Measurements from ENCODE around the gene SMIM35. TPM values are rescaled to one million over a fixed set of nuclear protein-coding genes. Genes with fewer than 3 reads are reported as not detected.

Gene SMIM35
- total and polyA plus RNA-seq, 2 donors (not counting 3 experiments of a cell fraction or from before 2014, with no cell fraction given) = not detected

- intact Hi-C loops (cut with micrococcal nuclease) = no loop called here
Observed at GRCh38 chr11:118059246-118059940, 27.4 kb downstream of the SMIM35 start.

More at GRCh38 chr11:118059246-118059940, 27.4 kb downstream of the SMIM35 start:
- Histone ChIP-seq H3K4me1 (ENCODE audit: control insufficient read depth, extremely low read depth, insufficient read depth, low read length) (no peaks in the 10 kb centered on the region), H3K4me3 (replicated peaks in 1 of 3; ENCODE audit: insufficient read depth in 1 of 3, low read depth in 1 of 3, low read length in 3 of 3) (no peak overlapping the region), H2AFZ (ENCODE audit: low read depth, low read length) (no peak overlapping the region), H3K4me2 (ENCODE audit: insufficient read depth, low read length) (no peak overlapping the region), H3K79me2 (ENCODE audit: control insufficient read depth, insufficient read depth, low read length) (no peaks in the 10 kb centered on the region), H3K36me3 (ENCODE audit: control insufficient read depth in 2 of 2, extremely low read depth in 1 of 2, insufficient read depth in 2 of 2, low read length in 2 of 2) (no peaks in the 10 kb centered on the region), H3K9me3 (replicated peaks; ENCODE audit: control insufficient read depth, insufficient read depth, low read length) (no peaks in the 10 kb centered on the region), H4K20me1 (replicated peaks; ENCODE audit: control insufficient read depth, extremely low read depth, insufficient read depth, low read length) (no peaks in the 10 kb centered on the region), H3K9me1 (replicated peaks; ENCODE audit: control insufficient read depth, extremely low read depth, insufficient read depth, low read length) (no peaks in the 10 kb centered on the region), H3K27me3 (ENCODE audit: control insufficient read depth in 2 of 2, insufficient read depth in 2 of 2, low read length in 2 of 2) (no peaks in the 10 kb centered on the region), H3K9ac (replicated peaks; ENCODE audit: extremely low read depth, insufficient read depth, low read length) (no peak overlapping the region), H3K27ac (ENCODE audit: insufficient read depth, low read depth, low read length) (no peak overlapping the region)
- ChIA-PET POLR2A (no interaction called here), CTCF (interaction anchor here (0.6 kb wide), 1 partner anchor 1578 kb away, joined by 3 read pairs; no protein-coding TSS in a partner anchor)
- dilution Hi-C loops (cut with MboI; ENCODE audit: extremely low pct_ligation_motif_present, low sequenced_read_pairs) = no loop called here
- TF ChIP-seq POLR2AphosphoS5 (IDR thresholded peaks at IDR 0.05; ENCODE audit: insufficient read depth, low read depth, low read length) = no peak
- no peak for TF ChIP-seq GATA2 (IDR thresholded peaks at IDR 0.05; ENCODE audit: insufficient read depth, insufficient read length, low read depth, low read length)
- TF ChIP-seq MAX (IDR thresholded peaks at IDR 0.05; ENCODE audit: insufficient read depth, insufficient read length) = no peak
- no peak for TF ChIP-seq POLR2A (IDR thresholded peaks at IDR 0.05; ENCODE audit: low read depth, low read length)
- TF ChIP-seq EZH2 (IDR thresholded peaks at IDR 0.05; ENCODE audit: borderline replicate concordance, low read depth, low read length, severe bottlenecking) = no peak
- TF ChIP-seq, protein P1, sequence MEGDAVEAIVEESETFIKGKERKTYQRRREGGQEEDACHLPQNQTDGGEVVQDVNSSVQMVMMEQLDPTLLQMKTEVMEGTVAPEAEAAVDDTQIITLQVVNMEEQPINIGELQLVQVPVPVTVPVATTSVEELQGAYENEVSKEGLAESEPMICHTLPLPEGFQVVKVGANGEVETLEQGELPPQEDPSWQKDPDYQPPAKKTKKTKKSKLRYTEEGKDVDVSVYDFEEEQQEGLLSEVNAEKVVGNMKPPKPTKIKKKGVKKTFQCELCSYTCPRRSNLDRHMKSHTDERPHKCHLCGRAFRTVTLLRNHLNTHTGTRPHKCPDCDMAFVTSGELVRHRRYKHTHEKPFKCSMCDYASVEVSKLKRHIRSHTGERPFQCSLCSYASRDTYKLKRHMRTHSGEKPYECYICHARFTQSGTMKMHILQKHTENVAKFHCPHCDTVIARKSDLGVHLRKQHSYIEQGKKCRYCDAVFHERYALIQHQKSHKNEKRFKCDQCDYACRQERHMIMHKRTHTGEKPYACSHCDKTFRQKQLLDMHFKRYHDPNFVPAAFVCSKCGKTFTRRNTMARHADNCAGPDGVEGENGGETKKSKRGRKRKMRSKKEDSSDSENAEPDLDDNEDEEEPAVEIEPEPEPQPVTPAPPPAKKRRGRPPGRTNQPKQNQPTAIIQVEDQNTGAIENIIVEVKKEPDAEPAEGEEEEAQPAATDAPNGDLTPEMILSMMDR (IDR thresholded peaks at IDR 0.05; ENCODE audit: extremely low read depth in 1 of 2, insufficient read depth in 1 of 2, low read depth in 1 of 2, low read length in 2 of 2) = no peak
- no peak for TF ChIP-seq JUN (IDR thresholded peaks at IDR 0.05; ENCODE audit: borderline replicate concordance, insufficient read depth, insufficient read length, low read depth)
- TF ChIP-seq MYC (IDR thresholded peaks at IDR 0.05; ENCODE audit: low read depth, low read length) = no peak
- TF ChIP-seq FOS (IDR thresholded peaks at IDR 0.05; ENCODE audit: borderline replicate concordance, insufficient read depth, low read length) = no peak
- no TSS peak for BruUV-seq (replicated peaks)
- FAIRE-seq = no peak
- no peak for DNase-seq (ENCODE audit: low read depth, low spot score)

Measured in endothelial cell of umbilical vein (primary cell).